HG02588 (cell line): ENCODE measurements around the gene AMT.
"Not testable (repeated sequence)": the region's sequence is repeated elsewhere in the genome, so short reads cannot be mapped to it uniquely, and the experiment has no call there.

Experiments used
- ATAC-seq: cut with Tn5 transposase; IDR thresholded peaks from one replicate; pipeline ENCODE4 v1.9.1; 2021; ENCODE audit warnings: mild to moderate bottlenecking, moderate library complexity; ENCODE audit not compliant: unreplicated experiment

The AMT gene

DNA sequence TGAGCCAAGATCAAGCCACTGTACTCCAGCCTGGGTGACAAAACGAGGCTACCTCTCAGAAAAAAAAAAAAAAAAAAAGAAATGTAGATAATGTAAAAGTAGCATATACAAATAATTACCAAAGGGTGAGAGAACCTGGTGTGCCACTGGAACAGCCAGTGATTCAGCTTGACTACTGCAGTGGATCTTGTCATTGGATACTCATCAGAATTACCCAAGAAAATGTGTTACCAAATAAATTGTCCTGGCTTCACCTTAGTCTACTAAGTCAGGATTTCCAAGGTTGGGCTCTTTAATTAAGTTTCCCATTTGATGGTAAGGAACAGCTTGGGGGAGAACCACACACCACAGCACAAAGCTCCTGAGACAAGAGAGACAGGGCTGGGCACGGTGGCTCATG, 5.3 kb upstream of the AMT start:
- no peak for ATAC-seq

DNA sequence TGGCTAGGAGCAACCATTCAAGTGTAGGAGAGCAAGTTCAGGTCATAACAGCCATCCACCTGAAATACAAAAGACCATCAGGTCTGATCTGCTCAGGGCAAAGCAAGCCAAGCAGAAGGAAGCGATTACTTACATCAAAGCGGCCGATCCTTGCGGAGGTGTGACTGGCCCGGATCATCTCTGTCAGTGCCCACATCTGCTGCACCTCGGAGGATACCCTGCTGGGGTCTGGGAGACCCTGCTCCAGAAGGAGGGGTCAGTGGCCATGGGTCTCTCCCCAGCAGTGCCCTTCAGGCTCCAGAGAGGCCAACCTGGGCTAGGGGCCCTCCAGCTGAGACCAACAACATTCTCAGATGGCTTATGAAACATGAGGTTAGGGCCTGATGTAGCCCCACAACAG, 2.5 kb upstream of the AMT start:
- no peak for ATAC-seq

DNA sequence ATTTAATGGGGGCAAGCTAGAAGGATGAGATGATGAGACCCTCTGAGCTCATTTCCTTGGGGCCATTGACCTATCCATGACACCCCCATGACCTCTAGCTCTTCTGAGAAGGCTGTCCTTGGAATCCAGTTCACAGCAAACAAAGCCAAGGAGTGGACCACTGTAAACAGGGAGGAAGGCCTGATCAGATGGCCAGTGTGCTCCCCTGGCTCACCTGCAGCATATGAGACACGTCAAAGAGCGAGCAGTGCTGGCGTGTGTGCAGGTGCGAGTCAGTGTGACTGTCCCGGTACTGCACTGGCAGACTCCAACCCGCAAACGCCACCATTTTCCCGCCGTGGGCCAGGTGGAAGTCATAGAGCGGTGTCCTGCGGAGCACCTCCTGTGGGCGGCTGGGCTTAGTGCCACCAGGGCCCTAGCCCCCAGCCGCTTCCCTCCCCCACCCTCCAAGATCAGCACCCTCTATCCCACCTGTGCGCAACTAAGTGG, 339 bp downstream of the AMT start:
- no peak for ATAC-seq

DNA sequence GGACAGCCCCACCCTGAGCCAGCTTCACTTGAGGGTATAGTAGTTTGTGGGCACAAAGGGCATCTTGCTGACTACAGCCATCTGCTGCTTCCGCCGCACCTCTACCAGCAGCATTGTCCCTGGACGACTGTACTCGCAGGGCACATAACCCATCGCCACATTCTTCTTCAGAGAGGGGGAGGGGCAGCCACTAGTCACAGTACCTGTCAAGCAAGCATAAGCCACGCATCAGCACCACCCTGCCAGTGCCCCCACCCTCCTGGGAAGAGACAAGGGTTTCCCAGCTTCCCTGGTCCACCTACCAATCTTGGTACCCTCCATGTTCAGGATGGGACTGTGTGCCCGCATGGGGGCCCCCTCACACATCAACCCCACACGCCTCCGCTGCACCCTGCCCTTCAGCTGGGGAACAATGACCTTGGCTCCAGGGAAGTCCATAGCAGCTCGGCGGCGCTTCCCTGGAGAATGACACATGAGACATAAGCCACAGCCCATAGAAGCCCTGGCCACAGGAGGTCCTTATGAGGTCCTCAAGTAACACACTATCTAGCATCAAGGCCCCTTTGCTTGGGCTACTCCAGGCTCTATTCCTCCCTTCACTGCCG, 4.7 kb downstream of the AMT start:
- ATAC-seq = no peak

- no peak for ATAC-seq
Measured at GRCh38 chr3:49416867-49417266, 5.4 kb downstream of the AMT start.

DNA sequence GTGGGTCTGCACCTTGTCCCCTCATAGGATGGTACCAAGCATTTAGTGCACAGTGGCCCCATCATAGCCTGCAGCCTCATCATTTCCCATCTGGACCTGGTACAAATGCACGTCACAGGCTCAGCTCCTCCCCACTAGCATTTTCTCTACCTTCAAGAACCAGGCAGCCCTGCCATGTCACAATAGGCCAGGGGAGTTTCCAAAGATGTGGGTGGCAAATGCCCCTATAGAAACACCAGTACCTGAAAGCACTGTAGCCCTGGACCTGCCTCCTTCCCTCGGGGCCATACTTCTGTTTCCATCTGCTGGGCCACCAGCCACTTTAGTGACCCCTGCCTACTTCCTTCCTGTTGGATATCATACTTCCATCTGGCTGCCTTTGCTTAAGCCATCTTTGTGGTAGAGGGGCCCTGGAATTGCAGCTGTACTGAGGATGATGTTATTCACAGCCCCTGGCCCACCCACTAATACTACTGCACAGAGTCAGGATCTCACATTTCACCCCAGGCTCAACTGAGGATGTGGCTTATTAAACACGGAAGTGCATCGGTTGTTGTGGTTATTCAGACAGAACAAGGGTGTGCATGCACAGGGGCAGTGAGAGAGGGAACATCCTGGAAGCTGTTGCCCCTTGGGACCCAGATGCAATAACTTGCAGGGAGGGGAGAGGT, 6.2 kb downstream of the AMT start:
- no peak for ATAC-seq

- no peak for ATAC-seq
Measured at GRCh38 chr3:49414753-49415152, 7.5 kb downstream of the AMT start.

DNA sequence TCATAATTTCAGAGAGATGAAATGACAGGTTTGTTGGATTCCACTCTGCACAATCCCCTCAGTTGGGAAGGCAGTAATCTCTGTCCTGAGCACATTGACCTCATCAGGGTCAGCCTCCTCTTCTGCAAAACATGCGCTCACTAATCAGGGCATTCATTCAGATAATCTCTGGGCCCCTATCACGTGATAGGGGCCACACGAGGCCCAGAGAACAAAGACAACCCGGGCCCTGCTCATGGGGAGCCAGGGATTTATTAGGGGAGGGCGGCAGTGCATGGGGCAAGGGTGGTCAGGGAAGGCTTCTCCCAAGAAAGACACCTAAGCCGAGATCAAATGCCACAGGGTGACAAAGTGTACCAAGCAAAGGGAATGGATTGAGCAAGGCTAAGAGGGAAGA, 8.9 kb downstream of the AMT start:
- no peak for ATAC-seq

DNA sequence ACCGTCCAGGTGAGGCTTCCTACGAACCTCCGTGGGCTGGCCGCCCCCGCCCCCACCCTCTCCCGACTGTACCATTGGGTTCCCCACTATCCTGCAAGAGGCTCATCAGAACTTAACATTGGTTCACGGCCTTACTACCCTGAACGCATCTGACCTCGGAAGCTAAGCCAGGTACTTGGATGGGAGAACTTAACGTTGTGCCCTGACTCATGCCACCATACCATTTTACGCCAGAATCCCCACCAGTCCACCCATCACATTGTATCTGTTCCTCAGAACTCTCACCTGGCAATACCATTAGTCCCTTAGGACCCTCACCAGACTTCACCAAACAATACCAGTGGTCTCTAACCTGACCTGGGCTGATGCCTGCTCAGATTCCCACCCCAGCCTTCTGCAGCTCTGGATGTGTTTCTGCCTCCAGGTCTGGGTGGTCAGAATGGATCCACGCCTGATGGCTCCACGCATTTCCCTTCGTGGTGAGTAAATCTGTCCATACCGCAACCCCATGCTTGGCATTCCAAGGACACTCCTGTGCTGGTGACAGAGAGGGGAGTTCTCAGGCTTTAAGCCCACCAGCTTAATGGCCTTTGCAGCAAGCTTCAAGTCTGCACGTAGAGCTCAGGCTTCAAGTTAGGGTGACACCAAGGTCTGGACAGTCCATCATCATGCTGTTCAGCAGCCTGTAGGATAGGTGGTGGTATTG, 9.5 kb downstream of the AMT start:
- no peak for ATAC-seq

GRCh38 chr3:49411968-49412631, 10.2 kb downstream of the AMT start, which contains the start of the genes RHOA and TCTA:
Gene RHOA, minus strand, starts transcription at chr3:49411976. Its CDS starts 36,387 bp downstream, at chr3:49375589.
Gene TCTA, plus strand, starts transcription at chr3:49412423. Its CDS starts 4 bp downstream, at chr3:49412427.
- ATAC-seq = peak; percentile 70

GRCh38 chr3:49411535-49411967, 10.7 kb downstream of the AMT start:
- peak; percentile 33 for ATAC-seq

DNA sequence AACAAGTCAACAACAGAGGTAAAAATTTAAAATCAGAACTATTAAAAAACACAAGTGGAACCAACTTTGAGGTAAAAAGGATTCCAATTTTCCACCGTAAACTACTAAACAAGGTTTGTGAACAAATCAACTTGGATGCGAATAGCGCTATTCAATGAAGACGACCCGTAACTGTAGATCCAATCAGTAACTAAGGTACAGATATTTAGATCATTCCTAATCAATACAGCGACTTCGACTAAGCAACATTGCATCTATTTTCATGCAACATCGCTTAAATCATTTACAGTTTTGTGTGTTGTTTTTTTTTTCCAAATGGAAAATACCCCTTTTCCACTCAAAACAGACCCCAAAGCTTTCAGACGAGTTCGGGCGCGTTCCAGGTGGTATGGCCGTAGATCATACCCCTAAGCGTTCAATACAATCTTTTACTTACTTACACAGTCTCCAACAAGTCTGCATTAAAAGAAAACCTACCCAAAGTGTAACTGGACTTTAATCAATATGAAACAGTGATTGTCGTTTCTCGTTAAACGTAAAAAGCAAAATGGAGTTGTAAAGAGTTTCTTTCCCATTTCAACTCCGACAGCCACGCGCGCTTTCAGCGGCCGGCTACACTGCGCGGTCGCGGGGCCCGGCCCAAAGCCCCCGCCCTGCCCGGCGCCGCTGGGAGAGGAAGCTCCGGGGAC, 11.3 kb downstream of the AMT start:
- ATAC-seq = no peak

- ATAC-seq = no peak
Measured at GRCh38 chr3:49410066-49410845, 12.0 kb downstream of the AMT start.

GRCh38 chr3:49406571-49407565, 15.4 kb downstream of the AMT start:
- no peak for ATAC-seq

DNA sequence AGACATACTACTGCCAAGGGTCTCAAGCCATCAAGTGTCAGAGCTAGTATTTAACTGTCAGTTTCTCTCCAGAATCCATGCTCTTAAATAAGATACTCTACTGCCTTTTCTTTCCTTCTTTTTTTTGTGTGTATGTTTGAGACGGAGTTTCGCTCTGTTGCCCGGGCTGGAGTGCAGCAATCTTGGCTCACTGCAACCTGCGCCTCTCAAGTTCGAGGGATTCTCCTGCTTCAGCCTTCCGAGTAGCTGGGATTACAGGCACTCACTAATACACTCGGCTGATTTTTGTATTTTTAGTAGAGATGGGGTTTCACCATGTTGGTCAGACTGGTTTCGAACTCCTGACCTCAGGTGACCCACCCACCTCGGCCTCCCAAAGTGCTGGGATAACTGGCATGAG, 16.7 kb downstream of the AMT start:
- not testable (repeated sequence) for ATAC-seq

DNA sequence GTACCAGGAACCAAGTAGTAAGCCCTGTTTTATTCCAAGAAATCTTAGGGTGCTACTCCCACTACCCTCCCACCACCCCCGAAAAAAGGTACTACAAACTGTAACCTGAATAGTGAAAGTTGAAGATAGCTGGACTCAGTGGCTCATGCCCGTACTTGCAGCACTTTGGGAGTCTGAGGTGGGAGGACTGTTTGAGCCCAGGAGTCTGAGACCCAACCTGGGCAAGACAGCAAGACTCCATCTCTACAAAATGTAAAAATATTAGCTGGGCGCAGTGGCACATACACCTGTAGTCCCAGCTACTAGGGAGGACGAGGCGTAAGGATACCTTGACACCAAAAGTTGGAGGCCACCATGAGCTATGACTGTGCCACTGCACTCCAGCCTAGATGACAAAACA, 18.4 kb downstream of the AMT start:
- no peak for ATAC-seq

DNA sequence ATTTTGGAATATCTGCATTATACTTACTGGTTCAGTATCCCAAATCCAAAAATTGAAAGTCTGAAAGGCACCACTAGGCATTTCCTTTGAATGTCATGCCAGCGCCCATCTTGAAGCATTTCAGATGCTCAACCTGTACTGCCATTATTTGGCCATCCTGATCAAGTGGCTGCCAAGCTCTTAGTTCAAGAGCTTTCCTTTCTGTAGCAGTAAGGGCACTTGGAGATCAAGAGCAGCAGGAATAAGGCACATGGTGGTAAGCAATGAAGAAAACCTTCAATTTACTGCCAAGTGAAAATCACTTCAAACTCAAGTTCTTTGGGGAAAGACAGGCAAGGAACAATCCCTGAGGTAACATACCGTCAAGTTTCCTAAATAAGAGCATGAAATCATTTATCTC, 20.5 kb downstream of the AMT start:
- no peak for ATAC-seq

DNA sequence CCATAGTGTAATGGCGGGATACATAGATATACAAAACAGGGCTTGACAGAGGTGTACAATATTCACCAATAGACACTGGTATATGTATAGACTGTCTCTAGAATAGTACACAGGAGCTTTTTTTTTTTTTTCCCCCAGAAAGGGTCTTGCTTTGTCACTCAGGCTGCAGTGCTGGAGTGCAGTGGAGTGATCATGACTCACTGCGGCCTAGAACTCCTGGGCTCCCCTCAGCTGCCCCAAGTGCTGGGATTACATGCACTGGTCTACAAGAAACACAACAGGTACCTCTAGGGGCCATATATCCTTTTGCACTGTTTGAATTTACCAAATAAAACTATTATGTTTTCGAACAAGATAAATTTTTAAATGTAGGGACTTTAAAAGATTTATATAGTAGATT, 22.8 kb downstream of the AMT start:
- ATAC-seq = no peak

- ATAC-seq = no peak
Measured at GRCh38 chr3:49397470-49397869, 24.8 kb downstream of the AMT start.
